Measurements from ENCODE around the gene RETREG2. TPM values are rescaled to one million over a fixed set of nuclear protein-coding genes. Genes with fewer than 3 reads are reported as not detected.

The RETREG2 gene
- total RNA-seq, 6 experiments from 2014 or later, result 77.3 to 102 (median 85.5) TPM

GRCh38 chr2:219206328-219207133 lies 28.5 kb downstream of the RETREG2 start, which contains the start of gene ZFAND2B:
TSS of gene ZFAND2B (plus strand) at chr2:219206782. CDS start at chr2:219206988, 206 bp downstream.
- H3K4me3 Mint-ChIP-seq, result peak within 1 kb of the TSS; percentile 94
- DNase-seq, result peak; percentile 86
- peaks cover 17% of the 10 kb centered on the region; the same call in 1 of the 2 replicates for H3K36me3 Mint-ChIP-seq (ENCODE audit: low read depth)
- no peak for TF ChIP-seq CTCF (IDR thresholded peaks at IDR 0.05)
- peaks cover 6% of the 10 kb centered on the region for H3K27me3 Mint-ChIP-seq (ENCODE audit: insufficient read depth)
- H3K4me1 Mint-ChIP-seq (ENCODE audit: low read depth), result peaks cover 27% of the 10 kb centered on the region
- peak within 1 kb of the TSS; percentile 90 for H3K27ac Mint-ChIP-seq
- H3K9me3 Mint-ChIP-seq, result 0 out of 2 replicates have a peak, but pooled peaks cover 3% of the 10 kb centered on the region

DNA sequence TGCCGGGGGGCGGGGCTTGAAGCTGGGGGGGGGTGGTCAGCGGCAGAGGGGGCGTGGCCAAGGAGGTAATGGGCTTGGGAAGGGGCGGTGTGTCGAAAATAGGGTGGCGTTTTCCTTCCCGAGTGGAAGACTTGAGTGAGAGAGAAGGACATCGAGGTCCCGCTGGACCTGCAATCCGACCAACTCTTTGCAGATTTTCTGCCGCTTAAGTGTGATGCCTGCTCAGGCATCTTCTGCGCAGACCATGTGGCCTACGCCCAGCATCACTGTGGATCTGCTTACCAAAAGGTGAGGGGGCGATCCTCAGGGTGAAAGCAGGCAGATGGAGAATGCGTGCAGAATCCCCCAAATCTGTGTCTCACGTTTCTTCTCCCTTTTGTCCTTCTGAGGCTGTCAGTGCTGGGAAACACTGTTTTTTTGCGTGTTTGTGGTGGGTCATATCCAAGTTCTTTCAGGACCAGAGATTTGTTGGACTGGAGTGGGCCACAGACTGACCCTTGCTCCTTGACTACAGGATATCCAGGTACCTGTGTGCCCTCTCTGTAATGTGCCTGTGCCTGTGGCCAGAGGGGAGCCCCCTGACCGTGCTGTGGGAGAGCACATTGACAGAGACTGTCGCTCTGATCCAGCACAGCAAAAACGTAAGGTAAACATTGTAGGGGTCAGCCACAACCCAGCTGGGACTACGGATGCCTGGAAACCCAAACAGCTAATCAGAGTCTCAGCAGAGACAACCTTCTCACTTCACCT lies 29.2 kb downstream of the RETREG2 start:
- Mint-ChIP-seq H3K36me3 (ENCODE audit: low read depth) (peaks cover 21% of the 10 kb centered on the region; the same call in 1 of the 2 replicates), H3K9me3 (0 out of 2 replicates have a peak, but pooled peaks cover 3% of the 10 kb centered on the region), H3K4me3 (peak overlapping the region; percentile 94), H3K27me3 (ENCODE audit: insufficient read depth) (peaks cover 6% of the 10 kb centered on the region), H3K27ac (peak overlapping the region; percentile 47), H3K4me1 (ENCODE audit: low read depth) (peaks cover 27% of the 10 kb centered on the region)
- no peak for TF ChIP-seq CTCF (IDR thresholded peaks at IDR 0.05)
- DNase-seq, result no peak

GRCh38 chr2:219207884-219208740 lies 30.0 kb downstream of the RETREG2 start:
- Mint-ChIP-seq H3K36me3 (ENCODE audit: low read depth) (peaks cover 22% of the 10 kb centered on the region; the same call in 1 of the 2 replicates), H3K9me3 (0 out of 2 replicates have a peak, but pooled peaks cover 3% of the 10 kb centered on the region), H3K4me3 (peak overlapping the region; percentile 94), H3K27ac (peak overlapping the region; percentile 47), H3K27me3 (ENCODE audit: insufficient read depth) (peaks cover 6% of the 10 kb centered on the region), H3K4me1 (ENCODE audit: low read depth) (peaks cover 27% of the 10 kb centered on the region)
- TF ChIP-seq CTCF (IDR thresholded peaks at IDR 0.05), result no peak
- DNase-seq, result peak; percentile 49

DNA sequence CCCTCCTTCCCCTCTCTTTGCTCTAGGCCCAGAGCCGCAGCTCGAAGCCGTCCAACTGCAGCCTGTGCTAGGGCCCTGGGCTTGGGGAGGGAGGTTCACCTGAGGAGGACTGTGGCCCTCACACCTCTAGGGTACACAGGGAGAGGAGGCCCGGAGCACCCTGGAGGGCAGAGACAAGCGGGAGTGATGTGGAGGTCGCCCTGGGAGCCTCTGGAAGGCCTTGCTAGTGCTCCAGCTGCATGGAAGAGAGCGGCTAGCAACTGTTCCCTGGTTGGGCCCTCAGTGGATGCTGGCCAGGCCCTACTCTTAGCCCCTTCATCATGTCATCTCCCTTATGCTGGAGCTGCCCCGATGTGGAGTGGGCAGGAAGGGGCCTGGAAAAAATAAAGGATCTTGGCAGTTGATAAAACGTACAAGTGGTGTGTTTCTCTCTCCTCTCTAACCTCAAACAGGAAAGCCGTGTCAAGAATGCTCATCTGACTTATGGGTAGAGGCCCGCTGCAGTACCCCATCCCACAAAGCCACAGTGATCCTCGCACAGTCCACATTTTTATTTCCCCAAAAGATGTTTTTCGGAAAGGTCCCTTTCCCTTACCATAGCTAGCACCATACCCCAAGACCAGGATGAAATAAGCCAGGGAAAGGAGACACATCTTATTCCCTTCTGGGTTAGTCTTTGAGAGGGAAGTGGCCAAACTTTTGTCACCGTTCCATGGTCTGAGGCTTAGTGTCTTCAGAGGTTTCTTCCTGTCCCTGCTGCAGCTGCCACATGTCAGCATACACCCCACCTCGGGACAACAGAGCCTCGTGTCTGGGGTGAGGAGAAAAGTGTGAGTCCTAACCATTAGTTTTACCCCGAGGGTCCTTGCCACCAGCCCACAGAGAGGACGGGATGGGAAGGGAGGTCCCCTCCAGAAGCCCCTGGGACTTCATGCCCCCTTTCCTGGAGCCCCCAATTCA lies 31.4 kb downstream of the RETREG2 start:
- no peak for TF ChIP-seq CTCF (IDR thresholded peaks at IDR 0.05)

More for the DNA sequence above, 31.4 kb downstream of the RETREG2 start:
- Mint-ChIP-seq H3K9me3 (0 out of 2 replicates have a peak, but pooled peaks cover 2% of the 10 kb centered on the region), H3K4me3 (no peak overlapping the region), H3K27me3 (ENCODE audit: insufficient read depth) (peaks cover 6% of the 10 kb centered on the region), H3K4me1 (ENCODE audit: low read depth) (peaks cover 27% of the 10 kb centered on the region), H3K36me3 (ENCODE audit: low read depth) (peaks cover 28% of the 10 kb centered on the region), H3K27ac (peak overlapping the region; percentile 61)
- no peak for DNase-seq
